MM.1S (cell line): ENCODE results near the gene SLC45A3.
A peak's percentile ranks its signal among the peaks of the same experiment; 100 is the strongest.

ENCODE experiments used
- DNase-seq: peaks from one replicate; pipeline ENCODE4 v3.0.0-alpha.2; 2015
- H2AFZ ChIP-seq: fragments of 300-600 bp; sonication (generic); 2 replicates; pipeline ENCODE4 v1.6.0; 2016; ENCODE audit warnings: antibody characterized with exemption, low read length
- H3F3A ChIP-seq: fragments of 300-600 bp; sonication (generic); 2 replicates; pipeline ENCODE4 v1.6.1; 2016; ENCODE audit warnings: mild to moderate bottlenecking, antibody characterized with exemption, low read length, moderate library complexity, mixed read lengths; ENCODE audit not compliant: insufficient read depth
- H3K27ac ChIP-seq: fragments of 300-600 bp; sonication (generic); 2 replicates; pipeline ENCODE4 v1.5.1; 2016; ENCODE audit warnings: mild to moderate bottlenecking, low read length
- H3K27me3 ChIP-seq: fragments of 300-600 bp; sonication (generic); replicated peaks from 2 replicates; pipeline ENCODE4 v1.6.0; 2016; ENCODE audit warnings: low read length; ENCODE audit not compliant: insufficient read depth
- H3K36me3 ChIP-seq: fragments of 300-600 bp; sonication (generic); replicated peaks from 2 replicates; pipeline ENCODE4 v1.6.1; 2016; ENCODE audit warnings: mild to moderate bottlenecking, low read length, mixed read lengths; ENCODE audit not compliant: insufficient read depth
- H3K4me1 ChIP-seq: fragments of 300-600 bp; sonication (generic); 2 replicates; pipeline ENCODE4 v1.6.1; 2016; ENCODE audit warnings: low read length, mixed read lengths
- H3K4me2 ChIP-seq: fragments of 300-600 bp; sonication (generic); 2 replicates; pipeline ENCODE4 v1.6.0; 2016; ENCODE audit warnings: low read depth, low read length
- H3K4me3 ChIP-seq: fragments of 300-600 bp; sonication (generic); 2 replicates; pipeline ENCODE4 v1.5.1; 2016; ENCODE audit warnings: low read length, mixed read lengths
- H3K79me2 ChIP-seq: fragments of 300-600 bp; sonication (generic); 2 replicates; pipeline ENCODE4 v1.6.1; 2016; ENCODE audit warnings: mixed run types, low read length, mixed read lengths
- H3K9ac ChIP-seq: fragments of 300-600 bp; sonication (generic); 2 replicates; pipeline ENCODE4 v1.6.1; 2016; ENCODE audit warnings: low read length, mixed read lengths
- H3K9me2 ChIP-seq: fragments of 300-600 bp; sonication (generic); replicated peaks from 2 replicates; pipeline ENCODE4 v1.6.1; 2016; ENCODE audit warnings: mild to moderate bottlenecking, low read length, mixed read lengths; ENCODE audit not compliant: insufficient read depth
- H3K9me3 ChIP-seq: fragments of 300-600 bp; sonication (generic); replicated peaks from 2 replicates; pipeline ENCODE4 v1.6.1; 2016; ENCODE audit warnings: mild to moderate bottlenecking, low read length, mixed read lengths; ENCODE audit not compliant: insufficient read depth
- H4K20me1 ChIP-seq: fragments of 300-600 bp; sonication (generic); 2 replicates; pipeline ENCODE4 v1.6.1; 2016; ENCODE audit warnings: mild to moderate bottlenecking, low read length, moderate library complexity, mixed read lengths; ENCODE audit not compliant: insufficient read depth
- EZH2 ChIP-seq: fragments of 300-600 bp; sonication (generic); optimal IDR thresholded peaks from 2 replicates; pipeline ENCODE3; 2017; ENCODE audit warnings: low read depth, mild to moderate bottlenecking, antibody characterized with exemption, low read length, mixed read lengths
- EZH2phosphoT487 ChIP-seq: fragments of 300-600 bp; sonication (generic); IDR thresholded peaks from 2 replicates; pipeline ENCODE4 v1.6.1; 2018; ENCODE audit warnings: antibody characterized with exemption, low read length
- TF ChIP-seq, protein P1 (sequence below): fragments of 300-600 bp; sonication (generic); IDR thresholded peaks from 2 replicates; pipeline ENCODE4 v1.5.1; 2016; ENCODE audit warnings: antibody characterized with exemption, low read length, mixed read lengths

SLC45A3 gene

GRCh38 chr1:205711105-205712048 is 31.1 kb upstream of the SLC45A3 start:
- 0 out of 2 replicates have a peak, but pooled peaks cover 6% of the 10 kb centered on the region for H3K36me3 ChIP-seq
- no peak for TF ChIP-seq EZH2phosphoT487
- no peak for TF ChIP-seq EZH2
- TF ChIP-seq, protein P1, sequence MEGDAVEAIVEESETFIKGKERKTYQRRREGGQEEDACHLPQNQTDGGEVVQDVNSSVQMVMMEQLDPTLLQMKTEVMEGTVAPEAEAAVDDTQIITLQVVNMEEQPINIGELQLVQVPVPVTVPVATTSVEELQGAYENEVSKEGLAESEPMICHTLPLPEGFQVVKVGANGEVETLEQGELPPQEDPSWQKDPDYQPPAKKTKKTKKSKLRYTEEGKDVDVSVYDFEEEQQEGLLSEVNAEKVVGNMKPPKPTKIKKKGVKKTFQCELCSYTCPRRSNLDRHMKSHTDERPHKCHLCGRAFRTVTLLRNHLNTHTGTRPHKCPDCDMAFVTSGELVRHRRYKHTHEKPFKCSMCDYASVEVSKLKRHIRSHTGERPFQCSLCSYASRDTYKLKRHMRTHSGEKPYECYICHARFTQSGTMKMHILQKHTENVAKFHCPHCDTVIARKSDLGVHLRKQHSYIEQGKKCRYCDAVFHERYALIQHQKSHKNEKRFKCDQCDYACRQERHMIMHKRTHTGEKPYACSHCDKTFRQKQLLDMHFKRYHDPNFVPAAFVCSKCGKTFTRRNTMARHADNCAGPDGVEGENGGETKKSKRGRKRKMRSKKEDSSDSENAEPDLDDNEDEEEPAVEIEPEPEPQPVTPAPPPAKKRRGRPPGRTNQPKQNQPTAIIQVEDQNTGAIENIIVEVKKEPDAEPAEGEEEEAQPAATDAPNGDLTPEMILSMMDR = peak; percentile 98
- no peak overlapping the region for H2AFZ ChIP-seq
- no peak overlapping the region for H3K27ac ChIP-seq
- H3K4me1 ChIP-seq = no peaks in the 10 kb centered on the region
- H3F3A ChIP-seq = peaks cover 17% of the 10 kb centered on the region
- H3K4me3 ChIP-seq = no peak overlapping the region
- no peaks in the 10 kb centered on the region for H3K79me2 ChIP-seq
- peak; percentile 83 for DNase-seq
- no peaks in the 10 kb centered on the region for H3K9me3 ChIP-seq
- H3K27me3 ChIP-seq = no peaks in the 10 kb centered on the region
- H4K20me1 ChIP-seq = no peaks in the 10 kb centered on the region
- no peaks in the 10 kb centered on the region for H3K9me2 ChIP-seq
- H3K9ac ChIP-seq = no peak overlapping the region
- H3K4me2 ChIP-seq = no peak overlapping the region

- no peak overlapping the region for H3K4me3 ChIP-seq
- no peaks in the 10 kb centered on the region for H4K20me1 ChIP-seq
- no peaks in the 10 kb centered on the region for H3K9me3 ChIP-seq
- TF ChIP-seq EZH2 (no peak), EZH2phosphoT487 (no peak)
- TF ChIP-seq, protein P1 = no peak
- no peak overlapping the region for H2AFZ ChIP-seq
- DNase-seq = no peak
- H3K79me2 ChIP-seq = no peaks in the 10 kb centered on the region
- no peak overlapping the region for H3K4me2 ChIP-seq
- H3K4me1 ChIP-seq = no peaks in the 10 kb centered on the region
- peaks cover 17% of the 10 kb centered on the region for H3F3A ChIP-seq
- no peak overlapping the region for H3K27ac ChIP-seq
- H3K36me3 ChIP-seq = 0 out of 2 replicates have a peak, but pooled peaks cover 2% of the 10 kb centered on the region
- no peaks in the 10 kb centered on the region for H3K9me2 ChIP-seq
- H3K9ac ChIP-seq = no peak overlapping the region
- H3K27me3 ChIP-seq = no peaks in the 10 kb centered on the region
Measured at GRCh38 chr1:205710201-205711062, 30.1 kb upstream of the SLC45A3 start.

DNA sequence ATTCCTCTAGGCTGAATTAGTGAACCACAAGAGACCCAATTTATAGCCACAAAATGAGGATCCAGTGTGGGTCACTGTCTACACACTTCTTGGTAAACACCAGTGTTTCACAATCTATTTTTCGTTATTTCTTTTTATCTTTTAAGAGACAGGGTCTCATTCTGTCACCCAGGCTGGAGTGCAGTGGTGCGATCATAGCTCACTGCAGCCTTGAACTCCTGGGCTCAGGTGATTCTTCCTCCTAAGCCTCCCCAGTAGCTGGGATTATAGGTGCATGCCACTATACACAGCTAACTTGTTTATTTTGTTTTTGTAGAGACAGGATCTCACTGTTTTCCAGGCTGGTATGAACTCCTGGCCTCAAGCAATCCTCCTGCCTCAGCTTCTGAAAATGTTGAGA is 29.3 kb upstream of the SLC45A3 start:
- H3K79me2 ChIP-seq = no peaks in the 10 kb centered on the region
- H3K4me1 ChIP-seq = no peaks in the 10 kb centered on the region
- H3F3A ChIP-seq = peaks cover 17% of the 10 kb centered on the region
- TF ChIP-seq EZH2 = no peak
- TF ChIP-seq EZH2phosphoT487 = no peak
- TF ChIP-seq, protein P1 = no peak
- H3K27me3 ChIP-seq = no peaks in the 10 kb centered on the region
- H3K4me2 ChIP-seq = no peak overlapping the region
- H3K36me3 ChIP-seq = no peaks in the 10 kb centered on the region
- no peaks in the 10 kb centered on the region for H3K9me2 ChIP-seq
- H3K9me3 ChIP-seq = no peaks in the 10 kb centered on the region
- H3K9ac ChIP-seq = no peak overlapping the region
- no peak overlapping the region for H2AFZ ChIP-seq
- H4K20me1 ChIP-seq = no peaks in the 10 kb centered on the region
- DNase-seq = no peak
- no peak overlapping the region for H3K27ac ChIP-seq
- H3K4me3 ChIP-seq = no peak overlapping the region
